A549 (cell line): ENCODE data around the gene IPO5. TPM values are rescaled to one million over a fixed set of nuclear protein-coding genes. Genes with fewer than 3 reads are reported as not detected.

Experiments
- ATAC-seq, 2 experiments: fragments of 200-7000 bp in 1 of 2; fragments of >200 bp in 1 of 2; cut with Nextera tagmentation in 1 of 2; cut with Tn5 transposase in 1 of 2; 3 replicates each; pipeline versions ENCODE4 v1.8.0 to v1.9.1; 2018 to 2020; ENCODE audit warnings: mild to moderate bottlenecking in 1 of 2, moderate library complexity in 1 of 2
- CTCF ChIA-PET: fragments of 300-600 bp; sonication (Branson Sonifier 250); formaldehyde crosslinking; extraction: SDS; loops from one replicate; lab custom pipeline; 2021; ENCODE audit warnings: antibody characterized with exemption, inconsistent platforms; lab: Yijun Ruan, JAX
- POLR2A ChIA-PET: fragments of 350-600 bp; formaldehyde crosslinking; extraction: SDS; loops from one replicate; lab custom pipeline; 2021; ENCODE audit warnings: antibody characterized with exemption, inconsistent platforms; lab: Yijun Ruan, JAX
- DNase-seq, 2 experiments: peaks; one replicate each; pipeline versions ENCODE4 v3.0.0 to v3.0.0-alpha.2; 2011 to 2016; ENCODE audit warnings: low read depth in 1 of 2, low spot score in 1 of 2
- FAIRE-seq: peaks from 2 replicates; lab custom pipeline; 2011; peaks lifted over from hg19 to GRCh38; lab: Jason Lieb, UNC
- H3K27ac ChIP-seq, 2 experiments: fragments of >200 bp; sonication (Bioruptor Twin); formaldehyde crosslinking; 3 replicates each; pipeline ENCODE4 v1.5.1; 2016 to 2017
- H3K4me1 ChIP-seq: fragments of >200 bp; sonication (Bioruptor Twin); formaldehyde crosslinking; 3 replicates; pipeline ENCODE4 v1.6.1; 2016
- H3K4me2 ChIP-seq: fragments of >200 bp; sonication (Bioruptor Twin); formaldehyde crosslinking; 3 replicates; pipeline ENCODE4 v1.6.1; 2016
- H3K4me3 ChIP-seq: fragments of >200 bp; sonication (Bioruptor Twin); formaldehyde crosslinking; 3 replicates; pipeline ENCODE4 v1.5.1; 2016
- H3K9me3 ChIP-seq: fragments of >200 bp; sonication (Bioruptor Twin); formaldehyde crosslinking; 3 replicates; pipeline ENCODE4 v1.6.1; 2016
- CHD2 ChIP-seq: fragments of 150-350 bp; IDR thresholded peaks from 2 replicates; pipeline ENCODE4 v1.6.1; 2014; ENCODE audit warnings: low read length; ENCODE audit not compliant: partially characterized antibody
- CHD4 ChIP-seq: fragments of 200-600 bp; sonication (generic); IDR thresholded peaks from 2 replicates; pipeline ENCODE4 v1.6.1; 2016; ENCODE audit warnings: antibody characterized with exemption, mild to moderate bottlenecking, borderline replicate concordance
- ESRRA ChIP-seq: fragments of 150-350 bp; IDR thresholded peaks from 2 replicates; pipeline ENCODE4 v1.6.1; 2014; ENCODE audit warnings: mild to moderate bottlenecking, low read length, borderline replicate concordance
- FOSB ChIP-seq: fragments of 250-450 bp; sonication (Bioruptor Pico); IDR thresholded peaks from 2 replicates; pipeline ENCODE4 v1.5.0; 2020; ENCODE audit warnings: mild to moderate bottlenecking, moderate library complexity
- FOXS1 ChIP-seq: fragments of 250-450 bp; sonication (Bioruptor Pico); IDR thresholded peaks from 2 replicates; pipeline ENCODE4 v1.5.0; 2020; ENCODE audit warnings: mild to moderate bottlenecking, moderate library complexity
- HDAC2 ChIP-seq: fragments of 200-600 bp; sonication (generic); IDR thresholded peaks from 2 replicates; pipeline ENCODE4 v1.6.1; 2016
- HOXB13 ChIP-seq: fragments of 250-450 bp; sonication (Bioruptor Pico); IDR thresholded peaks from 2 replicates; pipeline ENCODE4 v1.5.0; 2020; ENCODE audit warnings: low read depth, mild to moderate bottlenecking, moderate library complexity
- KDM1A ChIP-seq: fragments of 200-600 bp; sonication (generic); IDR thresholded peaks from 2 replicates; pipeline ENCODE4 v1.6.1; 2016; ENCODE audit warnings: low read depth, mild to moderate bottlenecking
- MAFK ChIP-seq: fragments of 450-650 bp; IDR thresholded peaks from 2 replicates; pipeline ENCODE4 v1.6.1; 2014; ENCODE audit not compliant: partially characterized antibody
- MAX ChIP-seq: IDR thresholded peaks from 2 replicates; pipeline ENCODE4 v1.6.1; 2012
- NR3C1 ChIP-seq: fragments of >200 bp; sonication (Bioruptor Twin); formaldehyde crosslinking; IDR thresholded peaks from 3 replicates; pipeline ENCODE4 v1.6.1; 2017
- RAD21 ChIP-seq, 2 experiments: fragments of >200 bp in 1 of 2; sonication (Bioruptor Twin) in 1 of 2; formaldehyde crosslinking in 1 of 2; IDR thresholded peaks in 1 of 2; conservative IDR thresholded peaks in 1 of 2; 2 replicates in 1 of 2; 3 replicates in 1 of 2; pipeline ENCODE4 v1.6.1; 2012 to 2018; ENCODE audit warnings: inconsistent platforms in 1 of 2
- RCOR1 ChIP-seq: fragments of 150-350 bp; IDR thresholded peaks from 2 replicates; pipeline ENCODE4 v1.6.1; 2014; ENCODE audit warnings: antibody characterized with exemption, low read length, low read depth
- REST ChIP-seq: fragments of 200-600 bp; sonication (generic); IDR thresholded peaks from 2 replicates; pipeline ENCODE4 v1.6.1; 2016; ENCODE audit warnings: antibody characterized with exemption, mild to moderate bottlenecking, moderate library complexity
- RNF2 ChIP-seq: fragments of 200-600 bp; sonication (generic); IDR thresholded peaks from 2 replicates; pipeline ENCODE4 v1.6.1; 2016; ENCODE audit warnings: low read depth, mild to moderate bottlenecking, antibody characterized with exemption, moderate library complexity, borderline replicate concordance
- TP53 ChIP-seq: fragments of 250-450 bp; sonication (Bioruptor Pico); IDR thresholded peaks from 2 replicates; pipeline ENCODE4 v1.5.0; 2021; ENCODE audit warnings: mild to moderate bottlenecking, moderate library complexity
- ZC3H11A ChIP-seq: fragments of 450-650 bp; IDR thresholded peaks from 2 replicates; pipeline ENCODE4 v1.6.1; 2014; ENCODE audit warnings: antibody characterized with exemption, mild to moderate bottlenecking
- ZNF302 ChIP-seq: fragments of 250-450 bp; sonication (Bioruptor Pico); IDR thresholded peaks from 2 replicates; pipeline ENCODE4 v1.9.0; 2021; ENCODE audit warnings: inconsistent platforms, mild to moderate bottlenecking, moderate library complexity
- WGBS: methylation state at CpG from one replicate; pipeline ENCODE4 v1.1.6; 2017; ENCODE audit errors: missing lambda C conversion rate; 5-methylcytosine and 5-hydroxymethylcytosine counted together
- polyA plus RNA-seq, 4 experiments: library from polyadenylated mRNA; depleted of rRNA in 3 of 4; stranded (reverse); fragments of >200 nt; fragmentation: RNase III in 1 of 4; extraction: RNeasy Plus Mini Kit Qiagen cat#74134 plus additional on column Dnase treatment in 1 of 4; gene quantifications; 2 replicates in 3 of 4; 3 replicates in 1 of 4; pipeline ENCODE4 v1.2.3, GENCODE V29; 2011 to 2017
- TF ChIP-seq, protein P1 (sequence below): fragments of >200 bp; sonication (Bioruptor Twin); formaldehyde crosslinking; IDR thresholded peaks from 2 replicates; pipeline ENCODE4 v1.6.1; 2016

IPO5 gene
- polyA plus RNA-seq, 2 of the 4 experiments (the other 2 are of a cell fraction): 98.4 to 166 TPM

DNA sequence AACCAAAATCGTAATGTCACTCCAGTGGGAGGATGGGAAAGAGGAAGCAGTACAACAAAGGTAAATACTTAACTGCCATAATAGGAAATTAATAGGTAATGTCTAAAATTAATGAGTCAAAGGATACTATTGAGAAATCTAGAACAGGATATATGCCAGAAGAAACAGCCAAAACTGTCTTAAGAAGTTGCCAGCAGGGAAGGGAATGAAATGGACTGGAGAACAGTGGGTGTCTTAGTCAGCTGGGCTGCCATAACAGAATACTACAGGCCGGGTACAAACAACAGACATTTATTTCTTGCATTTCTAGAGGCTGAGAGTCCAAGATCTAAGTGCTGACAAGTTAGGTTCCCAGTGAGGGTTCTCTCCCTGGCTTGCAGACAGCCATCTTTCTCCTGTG is 40.3 kb upstream of the IPO5 start:
- H3K4me2 ChIP-seq: no peak overlapping the region
- WGBS: 40% methylated on average over 2 of the region's 2 CpGs
- H3K27ac ChIP-seq: no peak overlapping the region
- ChIA-PET POLR2A (no interaction called here), CTCF (interaction anchor here (2.7 kb wide), 1 partner anchor 11 kb away, joined by 13 read pairs; no protein-coding TSS in a partner anchor)
- H3K4me1 ChIP-seq: no peaks in the 10 kb centered on the region
- no peak for TF ChIP-seq HOXB13 (CRISPR knock-in tag)
- TF ChIP-seq RNF2: no peak
- TF ChIP-seq FOSB (CRISPR knock-in tag): no peak
- ATAC-seq: no peak
- H3K4me3 ChIP-seq: no peak overlapping the region
- no peak for FAIRE-seq
- no peaks in the 10 kb centered on the region for H3K9me3 ChIP-seq
- DNase-seq: no peak

DNA sequence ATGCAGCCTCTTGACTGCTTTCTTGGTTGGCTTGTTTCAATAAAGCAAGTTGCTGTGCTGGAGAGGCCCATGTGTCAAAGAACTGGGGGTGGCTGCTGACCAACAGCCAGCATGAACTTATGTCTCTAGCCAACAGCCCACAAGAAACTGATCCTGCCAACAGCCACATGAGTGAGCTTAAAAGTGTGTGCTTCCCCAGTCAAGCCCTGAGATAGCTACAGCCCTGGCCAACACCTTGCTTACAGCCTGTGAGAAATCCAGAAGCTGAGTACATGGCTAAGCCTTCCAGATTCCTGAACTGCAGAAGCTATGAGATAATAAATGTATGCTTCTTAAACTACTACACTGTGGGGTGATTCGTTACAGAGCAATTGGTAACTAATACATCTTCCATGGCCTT is 38.9 kb upstream of the IPO5 start:
- no peak for FAIRE-seq
- 3% methylated on average over 1 of the region's 1 CpG for WGBS
- TF ChIP-seq RCOR1 (no peak), FOXS1 (CRISPR knock-in tag) (no peak), CHD2 (no peak), ESRRA (no peak), MAFK (no peak), MAX (no peak), ZNF302 (no peak)
- TF ChIP-seq, protein P1, sequence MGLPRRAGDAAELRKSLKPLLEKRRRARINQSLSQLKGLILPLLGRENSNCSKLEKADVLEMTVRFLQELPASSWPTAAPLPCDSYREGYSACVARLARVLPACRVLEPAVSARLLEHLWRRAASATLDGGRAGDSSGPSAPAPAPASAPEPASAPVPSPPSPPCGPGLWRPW: no peak
- no peaks in the 10 kb centered on the region for H3K4me1 ChIP-seq
- CTCF ChIA-PET: no interaction called here
- H3K27ac ChIP-seq: no peak overlapping the region
- POLR2A ChIA-PET: no interaction called here
- H3K4me3 ChIP-seq: no peak overlapping the region
- H3K9me3 ChIP-seq: no peaks in the 10 kb centered on the region
- no peak overlapping the region for H3K4me2 ChIP-seq
- no peak for ATAC-seq
- DNase-seq: no peak

DNA sequence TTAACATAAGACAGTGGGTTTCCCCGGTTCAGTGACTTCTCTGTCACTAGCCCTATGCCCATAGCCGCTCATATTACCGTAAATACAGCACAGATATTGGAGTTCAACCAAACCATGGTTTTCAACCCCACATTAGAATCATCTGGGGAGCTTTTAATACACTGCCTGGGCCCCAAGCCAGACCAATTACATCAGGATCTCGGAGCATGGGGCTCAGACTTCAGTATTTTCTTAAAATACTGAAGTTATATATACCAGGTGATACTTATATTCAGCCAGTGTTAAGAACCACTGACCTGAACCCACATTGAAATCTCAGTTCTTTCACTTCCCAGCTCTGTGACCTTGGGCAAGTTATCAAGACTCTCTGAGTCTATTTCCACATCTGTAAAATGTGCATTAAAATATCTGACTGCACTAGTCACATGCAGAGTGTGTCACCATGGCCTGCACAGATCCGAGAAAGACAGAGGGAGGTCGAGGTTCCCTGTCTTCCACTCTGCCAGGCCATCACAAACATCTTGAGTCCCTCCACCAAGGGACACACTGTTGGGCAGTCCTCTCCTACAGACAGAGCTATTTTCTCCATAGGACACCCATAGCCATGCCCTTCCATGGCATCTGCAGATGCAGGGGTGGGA is 32.2 kb upstream of the IPO5 start:
- Histone ChIP-seq H3K9me3 (no peaks in the 10 kb centered on the region), H3K4me1 (no peaks in the 10 kb centered on the region), H3K27ac (no peak overlapping the region), H3K4me2 (no peak overlapping the region), H3K4me3 (no peak overlapping the region)
- FAIRE-seq: no peak
- 41% methylated on average over 6 of the region's 6 CpGs for WGBS
- ChIA-PET CTCF (interaction anchor here (0.5 to 1.4 kb wide), 2 partner anchors 65 to 812 kb away, joined by 3 read pairs; no protein-coding TSS in a partner anchor), POLR2A (no interaction called here)
- DNase-seq: no peak
- ATAC-seq: no peak
- TF ChIP-seq NR3C1: no peak
- no peak for TF ChIP-seq RAD21 (conservative IDR thresholded peaks at IDR 0.05 in 1 of 2, IDR thresholded peaks at IDR 0.05 in 1 of 2)
- no peak for TF ChIP-seq HDAC2
- no peak for TF ChIP-seq RCOR1
- no peak for TF ChIP-seq TP53 (CRISPR knock-in tag)
- no peak for TF ChIP-seq ZC3H11A
- TF ChIP-seq REST: no peak
- TF ChIP-seq CHD4: no peak
- TF ChIP-seq KDM1A: no peak
